H9 (cell line): Measurements from ENCODE around the gene MYD88. TPM values are rescaled to one million over a fixed set of nuclear protein-coding genes. Genes with fewer than 3 reads are reported as not detected.
A peak's percentile ranks its signal among the peaks of the same experiment; 100 is the strongest.

Experiments
- DNase-seq: peaks from one replicate; pipeline ENCODE4 v3.0.0-alpha.2; 2017
- H2AFZ ChIP-seq: one replicate; pipeline ENCODE4 v1.6.1; 2013; ENCODE audit warnings: mild to moderate bottlenecking, low read length, control low read depth, moderate library complexity
- H2AK5ac ChIP-seq: 2 replicates; pipeline ENCODE4 v1.6.1; 2013; ENCODE audit warnings: low read length, control low read depth, mixed read lengths; ENCODE audit not compliant: insufficient read length
- H2BK120ac ChIP-seq: one replicate; pipeline ENCODE4 v1.6.1; 2013; ENCODE audit warnings: low read depth, mild to moderate bottlenecking, low read length, control low read depth, inconsistent platforms; ENCODE audit not compliant: poor library complexity, severe bottlenecking
- H2BK12ac ChIP-seq: 2 replicates; pipeline ENCODE4 v1.6.1; 2013; ENCODE audit warnings: low read length, control low read depth, mixed read lengths, low read depth; ENCODE audit not compliant: insufficient read length
- H2BK15ac ChIP-seq: 2 replicates; pipeline ENCODE4 v1.6.1; 2013; ENCODE audit warnings: low read depth, low read length, control low read depth
- H2BK20ac ChIP-seq: one replicate; pipeline ENCODE4 v1.6.1; 2013; ENCODE audit warnings: low read depth, mild to moderate bottlenecking, low read length, control low read depth, inconsistent platforms; ENCODE audit not compliant: poor library complexity, severe bottlenecking
- H2BK5ac ChIP-seq: 2 replicates; pipeline ENCODE4 v1.6.1; 2013; ENCODE audit warnings: low read length, control low read depth, mixed read lengths; ENCODE audit not compliant: insufficient read length
- H3K14ac ChIP-seq: 2 replicates; pipeline ENCODE4 v1.6.1; 2013; ENCODE audit warnings: low read length, control low read depth; ENCODE audit not compliant: insufficient read depth
- H3K18ac ChIP-seq: 2 replicates; pipeline ENCODE4 v1.6.1; 2013; ENCODE audit warnings: low read depth, mild to moderate bottlenecking, mixed read lengths, low read length, control low read depth; ENCODE audit not compliant: insufficient read length
- H3K23ac ChIP-seq: 2 replicates; pipeline ENCODE4 v1.6.1; 2013; ENCODE audit warnings: low read length, control low read depth, mixed read lengths, low read depth; ENCODE audit not compliant: insufficient read length
- H3K23me2 ChIP-seq: 2 replicates; pipeline ENCODE4 v1.6.1; 2013; ENCODE audit warnings: low read depth, mild to moderate bottlenecking, mixed read lengths, low read length, control low read depth; ENCODE audit not compliant: insufficient read length, poor library complexity, severe bottlenecking
- H3K27ac ChIP-seq: 2 replicates; pipeline ENCODE4 v1.5.1; 2013; ENCODE audit warnings: low read length, control low read depth, mixed read lengths, low read depth; ENCODE audit not compliant: insufficient read length
- H3K27me3 ChIP-seq: 2 replicates; pipeline ENCODE4 v1.6.1; 2013; ENCODE audit warnings: low read length, control low read depth, inconsistent platforms; ENCODE audit not compliant: insufficient read depth
- H3K4ac ChIP-seq: 2 replicates; pipeline ENCODE4 v1.6.1; 2013; ENCODE audit warnings: low read depth, mild to moderate bottlenecking, control low read depth, inconsistent platforms, low read length, moderate library complexity
- H3K4me1 ChIP-seq: 2 replicates; pipeline ENCODE4 v1.6.1; 2013; ENCODE audit warnings: low read length, control low read depth, inconsistent platforms; ENCODE audit not compliant: insufficient read depth
- H3K4me2 ChIP-seq: 2 replicates; pipeline ENCODE4 v1.6.1; 2013; ENCODE audit warnings: low read length, control low read depth, mixed read lengths; ENCODE audit not compliant: insufficient read length, insufficient read depth
- H3K56ac ChIP-seq: 2 replicates; pipeline ENCODE4 v1.6.1; 2013; ENCODE audit warnings: low read depth, mild to moderate bottlenecking, mixed read lengths, low read length, control low read depth; ENCODE audit not compliant: insufficient read length
- H3K79me1 ChIP-seq: 2 replicates; pipeline ENCODE4 v1.6.1; 2013; ENCODE audit warnings: low read depth, mild to moderate bottlenecking, moderate library complexity, low read length, control low read depth, inconsistent platforms; ENCODE audit not compliant: insufficient read depth, poor library complexity, severe bottlenecking
- H3K79me2 ChIP-seq: 2 replicates; pipeline ENCODE4 v1.6.1; 2013; ENCODE audit warnings: low read length, control low read depth, inconsistent platforms; ENCODE audit not compliant: insufficient read depth
- H3K9ac ChIP-seq: 2 replicates; pipeline ENCODE4 v1.6.1; 2013; ENCODE audit warnings: low read length, control low read depth, mixed read lengths; ENCODE audit not compliant: insufficient read length; ENCODE audit errors: extremely low read depth
- H3K9me3 ChIP-seq: one replicate; pipeline ENCODE4 v1.6.1; 2013; ENCODE audit warnings: low read depth, low read length, inconsistent platforms; ENCODE audit not compliant: control insufficient read depth
- H3T11ph ChIP-seq: one replicate; pipeline ENCODE4 v1.6.1; 2013; ENCODE audit warnings: mild to moderate bottlenecking, low read length, control low read depth, inconsistent platforms
- H4K20me1 ChIP-seq: one replicate; pipeline ENCODE4 v1.6.1; 2013; ENCODE audit not compliant: control insufficient read depth, insufficient read length, insufficient read depth
- H4K5ac ChIP-seq: 2 replicates; pipeline ENCODE4 v1.6.1; 2013; ENCODE audit warnings: low read depth, mild to moderate bottlenecking, mixed read lengths, low read length, control low read depth; ENCODE audit not compliant: insufficient read length
- H4K8ac ChIP-seq: replicated peaks from 2 replicates; pipeline ENCODE4 v1.6.1; 2013; ENCODE audit warnings: low read length, control low read depth, mixed read lengths, low read depth; ENCODE audit not compliant: insufficient read length
- H4K91ac ChIP-seq: 2 replicates; pipeline ENCODE4 v1.6.1; 2013; ENCODE audit warnings: low read depth, mild to moderate bottlenecking, moderate library complexity, mixed read lengths, low read length, control low read depth; ENCODE audit not compliant: insufficient read length
- H3K27ac Mint-ChIP-seq, 3 experiments: 2 replicates in 2 of 3; 3 replicates in 1 of 3; pipeline ENCODE4 v1.8.0; 2020 to 2021; ENCODE audit warnings: mixed read lengths in 3 of 3, mild to moderate bottlenecking in 1 of 3, moderate library complexity in 1 of 3
- H3K27me3 Mint-ChIP-seq: 2 replicates; pipeline ENCODE4 v1.8.0; 2021; ENCODE audit warnings: low read depth, mild to moderate bottlenecking, moderate library complexity, mixed read lengths
- H3K36me3 Mint-ChIP-seq, 3 experiments: 2 replicates in 2 of 3; 3 replicates in 1 of 3; pipeline ENCODE4 v1.8.0; 2020 to 2021; ENCODE audit warnings: low read depth in 3 of 3, mixed read lengths in 3 of 3; ENCODE audit not compliant: insufficient read depth in 1 of 3
- H3K4me1 Mint-ChIP-seq, 2 experiments: 2 replicates each; pipeline ENCODE4 v1.8.0; 2020; ENCODE audit warnings: mixed read lengths in 2 of 2
- H3K4me3 Mint-ChIP-seq, 2 experiments: 2 replicates in 1 of 2; 3 replicates in 1 of 2; pipeline ENCODE4 v1.8.0; 2020 to 2021; ENCODE audit warnings: mild to moderate bottlenecking in 2 of 2, mixed read lengths in 2 of 2, moderate library complexity in 1 of 2
- H3K9me3 Mint-ChIP-seq, 2 experiments: 2 replicates in 1 of 2; 3 replicates in 1 of 2; pipeline ENCODE4 v1.8.0; 2020; ENCODE audit warnings: mild to moderate bottlenecking in 2 of 2, mixed read lengths in 2 of 2, moderate library complexity in 1 of 2
- WGBS: extraction: QIAGEN DNeasy Blood & Tissue Kit; methylation state at CpG from one replicate; pipeline ENCODE4 v1.1.7; 2013; ENCODE audit warnings: missing lambda C conversion rate, low lambda C conversion rate, mixed read lengths; ENCODE audit not compliant: insufficient read length; ENCODE audit errors: extremely low coverage; 5-methylcytosine and 5-hydroxymethylcytosine counted together
- total RNA-seq: library from RNA; stranded (reverse); gene quantifications from 2 replicates; pipeline ENCODE4 v1.2.1, GENCODE V29; 2021
- TF ChIP-seq, protein P1 (sequence below): fragments of 200-600 bp; sonication (generic); conservative IDR thresholded peaks from 3 replicates; pipeline ENCODE4 v1.8.0; 2021; ENCODE audit warnings: antibody characterized with exemption, mild to moderate bottlenecking

Gene MYD88
- total RNA-seq, 1 experiment from 2014 or later = 33.4 TPM

- peaks cover 16 to 29% (median 17%) of the 10 kb centered on the region in 3 experiments for H3K36me3 Mint-ChIP-seq
- DNase-seq = no peak
- Histone ChIP-seq H3K14ac (no peak overlapping the region), H3K23me2 (peaks cover 18% of the 10 kb centered on the region), H3K4me1 (peaks cover 8% of the 10 kb centered on the region; the same call in 1 of the 2 replicates), H3K4ac (no peak overlapping the region), H2BK120ac (no peak overlapping the region), H3K27ac (no peak overlapping the region), H2BK15ac (no peak overlapping the region), H4K5ac (no peak overlapping the region), H2BK20ac (no peak overlapping the region), H3K18ac (no peak overlapping the region), H2BK12ac (no peak overlapping the region), H3K9ac (no peak overlapping the region), H2AFZ (no peak overlapping the region), H2AK5ac (no peak overlapping the region), H3K79me2 (no peaks in the 10 kb centered on the region), H3K56ac (no peak overlapping the region), H2BK5ac (no peak overlapping the region), H3T11ph (no peak overlapping the region), H3K9me3 (no peaks in the 10 kb centered on the region), H3K4me2 (no peak overlapping the region), H3K79me1 (no peaks in the 10 kb centered on the region), H3K27me3 (no peaks in the 10 kb centered on the region), H4K8ac (no peak overlapping the region), H4K91ac (no peak overlapping the region), H3K23ac (no peak overlapping the region), H4K20me1 (no peaks in the 10 kb centered on the region)
- H3K27me3 Mint-ChIP-seq = peaks cover 2% of the 10 kb centered on the region
- peaks cover 2 to 3% of the 10 kb centered on the region in 2 experiments for H3K9me3 Mint-ChIP-seq
- H3K27ac Mint-ChIP-seq = peak overlapping the region in 1 of 3 experiments; percentile 55; a peak in 1 of 7 replicates
- WGBS = no CpG with 5 or more reads among the region's 7 CpGs
- peaks cover 24 to 27% of the 10 kb centered on the region in 2 experiments for H3K4me1 Mint-ChIP-seq
- H3K4me3 Mint-ChIP-seq = no peak overlapping the region; a peak in 1 of 5 replicates
- TF ChIP-seq, protein P1, sequence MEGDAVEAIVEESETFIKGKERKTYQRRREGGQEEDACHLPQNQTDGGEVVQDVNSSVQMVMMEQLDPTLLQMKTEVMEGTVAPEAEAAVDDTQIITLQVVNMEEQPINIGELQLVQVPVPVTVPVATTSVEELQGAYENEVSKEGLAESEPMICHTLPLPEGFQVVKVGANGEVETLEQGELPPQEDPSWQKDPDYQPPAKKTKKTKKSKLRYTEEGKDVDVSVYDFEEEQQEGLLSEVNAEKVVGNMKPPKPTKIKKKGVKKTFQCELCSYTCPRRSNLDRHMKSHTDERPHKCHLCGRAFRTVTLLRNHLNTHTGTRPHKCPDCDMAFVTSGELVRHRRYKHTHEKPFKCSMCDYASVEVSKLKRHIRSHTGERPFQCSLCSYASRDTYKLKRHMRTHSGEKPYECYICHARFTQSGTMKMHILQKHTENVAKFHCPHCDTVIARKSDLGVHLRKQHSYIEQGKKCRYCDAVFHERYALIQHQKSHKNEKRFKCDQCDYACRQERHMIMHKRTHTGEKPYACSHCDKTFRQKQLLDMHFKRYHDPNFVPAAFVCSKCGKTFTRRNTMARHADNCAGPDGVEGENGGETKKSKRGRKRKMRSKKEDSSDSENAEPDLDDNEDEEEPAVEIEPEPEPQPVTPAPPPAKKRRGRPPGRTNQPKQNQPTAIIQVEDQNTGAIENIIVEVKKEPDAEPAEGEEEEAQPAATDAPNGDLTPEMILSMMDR = no peak
These were observed 2.9 kb downstream of the MYD88 start for GRCh38 chr3:38141173-38141951.
